IMR-90 (cell line): ENCODE results near the gene RSF1. TPM values are rescaled to one million over a fixed set of nuclear protein-coding genes. Genes with fewer than 3 reads are reported as not detected.

Experiments
- ATAC-seq: fragments of 200-7000 bp; cut with Tn5 transposase; 2 replicates; pipeline ENCODE4 v1.9.1; 2020; ENCODE audit warnings: low read depth, mild to moderate bottlenecking, moderate library complexity
- BruUV-seq: library from RNA; stranded (reverse); fragments of 400-500 nt; replicated peaks from 2 replicates; lab custom pipeline; 2021; lab: Mats Ljungman, UMichigan
- CTCF ChIA-PET: fragments of 300-600 bp; formaldehyde crosslinking; extraction: SDS; loops from one replicate; lab custom pipeline; 2021; ENCODE audit warnings: antibody characterized with exemption; lab: Yijun Ruan, JAX
- POLR2A ChIA-PET: fragments of 300-600 bp; sonication (Branson Sonifier 250); formaldehyde crosslinking; loops from one replicate; lab custom pipeline; 2022; ENCODE audit warnings: antibody characterized with exemption; ENCODE audit not compliant: unreplicated experiment; lab: Charles Lee
- DNase-seq: peaks from one replicate; pipeline ENCODE4 v3.0.0; 2013
- H2AFZ ChIP-seq: replicated peaks from 2 replicates; pipeline ENCODE3; 2013; ENCODE audit warnings: low read length, mild to moderate bottlenecking; ENCODE audit not compliant: poor library complexity
- H2AK5ac ChIP-seq: 2 replicates; pipeline ENCODE4 v1.6.1; 2013; ENCODE audit warnings: low read depth, low read length, inconsistent platforms
- H2AK9ac ChIP-seq: replicated peaks from 2 replicates; pipeline ENCODE3; 2013; ENCODE audit warnings: mild to moderate bottlenecking, low read depth, low read length, moderate library complexity; ENCODE audit not compliant: poor library complexity
- H2BK120ac ChIP-seq: 2 replicates; pipeline ENCODE4 v1.6.1; 2013; ENCODE audit warnings: low read depth, low read length, inconsistent platforms
- H2BK15ac ChIP-seq: 3 replicates; pipeline ENCODE4 v1.6.1; 2013; ENCODE audit warnings: low read depth, low read length, inconsistent platforms
- H2BK20ac ChIP-seq: 2 replicates; pipeline ENCODE4 v1.6.1; 2013; ENCODE audit warnings: low read depth, mild to moderate bottlenecking, inconsistent platforms, low read length, moderate library complexity
- H2BK5ac ChIP-seq: 2 replicates; pipeline ENCODE4 v1.6.1; 2013; ENCODE audit warnings: mild to moderate bottlenecking, low read depth, low read length, inconsistent platforms; ENCODE audit not compliant: poor library complexity, severe bottlenecking
- H3K14ac ChIP-seq: replicated peaks from 2 replicates; pipeline ENCODE4 v1.6.1; 2013; ENCODE audit warnings: low read depth, low read length, inconsistent platforms
- H3K18ac ChIP-seq: 2 replicates; pipeline ENCODE4 v1.6.1; 2013; ENCODE audit warnings: low read depth, low read length, control low read depth
- H3K23ac ChIP-seq: 2 replicates; pipeline ENCODE4 v1.6.1; 2013; ENCODE audit warnings: low read depth, low read length, inconsistent platforms
- H3K27ac ChIP-seq: 2 replicates; pipeline ENCODE4 v1.5.1; 2013; ENCODE audit warnings: mild to moderate bottlenecking, control low read depth, low read length; ENCODE audit not compliant: insufficient read depth
- H3K27me3 ChIP-seq: 2 replicates; pipeline ENCODE4 v1.6.1; 2013; ENCODE audit warnings: low read length; ENCODE audit not compliant: control insufficient read depth, insufficient read depth
- H3K36me3 ChIP-seq: 2 replicates; pipeline ENCODE4 v1.6.1; 2013; ENCODE audit warnings: low read length, mixed read lengths; ENCODE audit not compliant: control insufficient read depth, insufficient read depth
- H3K4ac ChIP-seq: 2 replicates; pipeline ENCODE4 v1.6.1; 2013; ENCODE audit warnings: low read depth, low read length, inconsistent platforms
- H3K4me1 ChIP-seq: 2 replicates; pipeline ENCODE4 v1.6.1; 2013; ENCODE audit warnings: low read length, mixed read lengths; ENCODE audit not compliant: control insufficient read depth, insufficient read depth
- H3K4me2 ChIP-seq: 2 replicates; pipeline ENCODE4 v1.6.1; 2013; ENCODE audit warnings: low read depth, mild to moderate bottlenecking, control low read depth, low read length, moderate library complexity
- H3K4me3 ChIP-seq: 2 replicates; pipeline ENCODE4 v1.5.1; 2013; ENCODE audit warnings: low read depth, mild to moderate bottlenecking, control low read depth, low read length, moderate library complexity; ENCODE audit not compliant: insufficient read depth
- H3K56ac ChIP-seq: 2 replicates; pipeline ENCODE4 v1.6.1; 2013; ENCODE audit warnings: low read length, inconsistent platforms; ENCODE audit not compliant: insufficient read depth; ENCODE audit errors: extremely low read depth
- H3K79me1 ChIP-seq, 2 experiments: 2 replicates each; pipeline ENCODE4 v1.6.1; 2013; ENCODE audit warnings: low read length in 2 of 2, inconsistent platforms in 1 of 2, low read depth in 1 of 2
- H3K9ac ChIP-seq: 2 replicates; pipeline ENCODE4 v1.6.1; 2013; ENCODE audit warnings: low read depth, low read length, control low read depth
- H3K9me1 ChIP-seq: 2 replicates; pipeline ENCODE4 v1.6.1; 2013; ENCODE audit warnings: low read length, inconsistent platforms; ENCODE audit not compliant: insufficient read depth
- H3K9me3 ChIP-seq: 2 replicates; pipeline ENCODE4 v1.6.1; 2013; ENCODE audit warnings: low read length; ENCODE audit not compliant: control insufficient read depth, insufficient read depth
- H4K20me1 ChIP-seq: 2 replicates; pipeline ENCODE4 v1.6.1; 2013; ENCODE audit warnings: low read length, inconsistent platforms; ENCODE audit not compliant: insufficient read depth
- H4K5ac ChIP-seq: 2 replicates; pipeline ENCODE4 v1.6.1; 2013; ENCODE audit warnings: mild to moderate bottlenecking, low read depth, low read length, control low read depth
- H4K8ac ChIP-seq, 2 experiments: 2 replicates each; pipeline ENCODE4 v1.6.1; 2013; ENCODE audit warnings: low read depth in 2 of 2, low read length in 2 of 2, control low read depth in 1 of 2, inconsistent platforms in 1 of 2
- H4K91ac ChIP-seq: 2 replicates; pipeline ENCODE4 v1.6.1; 2013; ENCODE audit warnings: low read depth, low read length, inconsistent platforms; ENCODE audit not compliant: insufficient read depth
- BHLHE40 ChIP-seq: fragments of 150-350 bp; IDR thresholded peaks from 2 replicates; pipeline ENCODE4 v1.6.1; 2016; ENCODE audit warnings: mild to moderate bottlenecking, low read depth, low read length
- MAFK ChIP-seq: IDR thresholded peaks from 2 replicates; pipeline ENCODE4 v1.6.1; 2012; ENCODE audit warnings: low read depth, low read length, improper control_type of control experiment
- MAZ ChIP-seq: IDR thresholded peaks from 2 replicates; pipeline ENCODE4 v1.6.1; 2012; ENCODE audit warnings: low read depth, mild to moderate bottlenecking, low read length, improper control_type of control experiment, moderate library complexity, borderline replicate concordance
- MXI1 ChIP-seq: IDR thresholded peaks from 2 replicates; pipeline ENCODE4 v1.6.1; 2012; ENCODE audit warnings: low read depth, mild to moderate bottlenecking, low read length, moderate library complexity, borderline replicate concordance
- POLR2A ChIP-seq: IDR thresholded peaks from 2 replicates; pipeline ENCODE4 v1.6.1; 2012; ENCODE audit warnings: mild to moderate bottlenecking, low read depth, low read length
- RFX5 ChIP-seq: IDR thresholded peaks from 2 replicates; pipeline ENCODE4 v1.8.0; 2012; ENCODE audit warnings: low read depth, mild to moderate bottlenecking, low read length, moderate library complexity
- SMC3 ChIP-seq: fragments of 150-350 bp; IDR thresholded peaks from 2 replicates; pipeline ENCODE4 v1.6.1; 2016; ENCODE audit warnings: low read depth, mild to moderate bottlenecking, antibody characterized with exemption, low read length, moderate library complexity
- WGBS, 2 experiments: methylation state at CpG; one replicate each; pipeline versions ENCODE4 v1.1.5 to v1.1.7; 2013; ENCODE audit warnings: missing lambda C conversion rate in 2 of 2; ENCODE audit not compliant: insufficient read length in 1 of 2; ENCODE audit errors: extremely low coverage in 2 of 2; 5-methylcytosine and 5-hydroxymethylcytosine counted together
- dilution Hi-C: fragments of 300-500 bp; cut with HindIII; formaldehyde crosslinking; loops from one replicate; pipeline ENCODE4 v1.14.3; 2018; ENCODE audit warnings: low sequenced_read_pairs; ENCODE audit not compliant: unreplicated experiment
- in situ Hi-C: fragments of 300-500 bp; cut with MboI; formaldehyde crosslinking; loops from 3 replicates; pipeline ENCODE4 v1.14.3; 2019; ENCODE audit warnings: low sequenced_read_pairs, inconsistent platforms, mixed read lengths
- intact Hi-C: fragments of 100-400 bp; cut with micrococcal nuclease; formaldehyde crosslinking; loops from 2 replicates; pipeline ENCODE4 v1.10.0; 2022
- polyA plus RNA-seq, 3 experiments: library from polyadenylated mRNA; depleted of rRNA; stranded (reverse); fragments of >200 nt; gene quantifications; 2 replicates each; pipeline ENCODE4 v1.2.3, GENCODE V29; 2012; ENCODE audit warnings: low replicate concordance in 1 of 3
- total RNA-seq: library from RNA; depleted of rRNA; stranded (reverse); fragments of >200 nt; gene quantifications from 2 replicates; pipeline ENCODE4 v1.2.3, GENCODE V29; 2012
- TF ChIP-seq, protein P1 (sequence below): fragments of 150-350 bp; IDR thresholded peaks from 2 replicates; pipeline ENCODE4 v1.6.1; 2016; ENCODE audit warnings: low read depth, mild to moderate bottlenecking, low read length, moderate library complexity, borderline replicate concordance
- TF ChIP-seq, protein P2 (sequence below): conservative IDR thresholded peaks from 2 replicates; pipeline ENCODE4 v1.5.1; 2012; ENCODE audit warnings: mild to moderate bottlenecking, low read depth, low read length, improper control_type of control experiment
- TF ChIP-seq, protein P3 (sequence below): fragments of 150-350 bp; IDR thresholded peaks from 2 replicates; pipeline ENCODE4 v1.6.1; 2017; ENCODE audit warnings: mild to moderate bottlenecking, antibody characterized with exemption, low read length, low read depth

The RSF1 gene
- total and polyA plus RNA-seq, 2 of the 4 experiments (the other 2 are of a cell fraction): 13.9 to 18.5 TPM

DNA sequence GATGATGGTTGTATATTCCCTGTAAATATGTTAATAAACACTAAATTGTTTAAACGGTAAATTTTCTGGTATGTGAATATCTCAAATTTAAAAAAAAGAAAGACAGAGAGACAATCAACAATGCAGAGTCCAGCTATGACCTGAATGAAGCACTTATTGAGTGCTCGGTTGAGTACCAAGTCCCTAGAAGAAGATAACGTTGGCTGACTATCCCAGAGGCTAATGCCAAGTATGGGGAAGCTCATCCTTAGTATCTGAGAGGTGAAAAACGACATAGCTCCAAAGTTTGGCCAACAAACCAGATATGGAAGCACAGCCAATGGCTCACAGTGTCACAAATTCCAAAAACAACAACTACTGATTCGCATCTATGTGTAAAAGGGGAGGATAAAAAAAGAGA, 71.3 kb downstream of the RSF1 start:
- ChIA-PET POLR2A (no interaction called here), CTCF (interaction anchor here (0.5 kb wide), 1 partner anchor 44 kb away, joined by 3 read pairs; no protein-coding TSS in a partner anchor)
- H3K9ac ChIP-seq: no peak overlapping the region
- peaks cover 11% of the 10 kb centered on the region for H3K4me1 ChIP-seq
- H3K9me3 ChIP-seq: no peaks in the 10 kb centered on the region
- no peak overlapping the region for H2AFZ ChIP-seq
- peaks cover 32% of the 10 kb centered on the region for H4K20me1 ChIP-seq
- H3K9me1 ChIP-seq: peaks cover 5% of the 10 kb centered on the region; the same call in 1 of the 2 replicates
- no peak overlapping the region for H3K4ac ChIP-seq
- BruUV-seq: no TSS peak
- no peak overlapping the region for H3K56ac ChIP-seq
- no peak for ATAC-seq
- no peak overlapping the region for H2AK9ac ChIP-seq
- no peak overlapping the region for H2BK15ac ChIP-seq
- H2BK5ac ChIP-seq: no peak overlapping the region
- dilution Hi-C loops (no loop called here), in situ Hi-C loops (no loop called here), intact Hi-C loops (loop anchor here (5.0 kb wide), 1 partner anchor 42 kb away; no protein-coding TSS in a partner anchor)
- no peak overlapping the region for H2BK120ac ChIP-seq
- no peak overlapping the region for H2AK5ac ChIP-seq
- H3K4me2 ChIP-seq: no peak overlapping the region
- peaks cover 43 to 60% of the 10 kb centered on the region in 2 experiments for H3K79me1 ChIP-seq
- H2BK20ac ChIP-seq: no peak overlapping the region
- H3K27ac ChIP-seq: no peak overlapping the region
- no CpG with 5 or more reads among the region's 5 CpGs for WGBS, 2 experiments
- no peak overlapping the region for H4K8ac ChIP-seq
- no peaks in the 10 kb centered on the region for H3K27me3 ChIP-seq
- H3K18ac ChIP-seq: no peak overlapping the region
- no peak overlapping the region for H4K91ac ChIP-seq
- TF ChIP-seq BHLHE40 (no peak), SMC3 (no peak), MXI1 (no peak), POLR2A (no peak), MAZ (no peak), RFX5 (no peak), MAFK (no peak)
- TF ChIP-seq, protein P1, sequence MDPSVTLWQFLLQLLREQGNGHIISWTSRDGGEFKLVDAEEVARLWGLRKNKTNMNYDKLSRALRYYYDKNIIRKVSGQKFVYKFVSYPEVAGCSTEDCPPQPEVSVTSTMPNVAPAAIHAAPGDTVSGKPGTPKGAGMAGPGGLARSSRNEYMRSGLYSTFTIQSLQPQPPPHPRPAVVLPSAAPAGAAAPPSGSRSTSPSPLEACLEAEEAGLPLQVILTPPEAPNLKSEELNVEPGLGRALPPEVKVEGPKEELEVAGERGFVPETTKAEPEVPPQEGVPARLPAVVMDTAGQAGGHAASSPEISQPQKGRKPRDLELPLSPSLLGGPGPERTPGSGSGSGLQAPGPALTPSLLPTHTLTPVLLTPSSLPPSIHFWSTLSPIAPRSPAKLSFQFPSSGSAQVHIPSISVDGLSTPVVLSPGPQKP: no peak
- TF ChIP-seq, protein P2, sequence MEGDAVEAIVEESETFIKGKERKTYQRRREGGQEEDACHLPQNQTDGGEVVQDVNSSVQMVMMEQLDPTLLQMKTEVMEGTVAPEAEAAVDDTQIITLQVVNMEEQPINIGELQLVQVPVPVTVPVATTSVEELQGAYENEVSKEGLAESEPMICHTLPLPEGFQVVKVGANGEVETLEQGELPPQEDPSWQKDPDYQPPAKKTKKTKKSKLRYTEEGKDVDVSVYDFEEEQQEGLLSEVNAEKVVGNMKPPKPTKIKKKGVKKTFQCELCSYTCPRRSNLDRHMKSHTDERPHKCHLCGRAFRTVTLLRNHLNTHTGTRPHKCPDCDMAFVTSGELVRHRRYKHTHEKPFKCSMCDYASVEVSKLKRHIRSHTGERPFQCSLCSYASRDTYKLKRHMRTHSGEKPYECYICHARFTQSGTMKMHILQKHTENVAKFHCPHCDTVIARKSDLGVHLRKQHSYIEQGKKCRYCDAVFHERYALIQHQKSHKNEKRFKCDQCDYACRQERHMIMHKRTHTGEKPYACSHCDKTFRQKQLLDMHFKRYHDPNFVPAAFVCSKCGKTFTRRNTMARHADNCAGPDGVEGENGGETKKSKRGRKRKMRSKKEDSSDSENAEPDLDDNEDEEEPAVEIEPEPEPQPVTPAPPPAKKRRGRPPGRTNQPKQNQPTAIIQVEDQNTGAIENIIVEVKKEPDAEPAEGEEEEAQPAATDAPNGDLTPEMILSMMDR: no peak
- TF ChIP-seq, protein P3, sequence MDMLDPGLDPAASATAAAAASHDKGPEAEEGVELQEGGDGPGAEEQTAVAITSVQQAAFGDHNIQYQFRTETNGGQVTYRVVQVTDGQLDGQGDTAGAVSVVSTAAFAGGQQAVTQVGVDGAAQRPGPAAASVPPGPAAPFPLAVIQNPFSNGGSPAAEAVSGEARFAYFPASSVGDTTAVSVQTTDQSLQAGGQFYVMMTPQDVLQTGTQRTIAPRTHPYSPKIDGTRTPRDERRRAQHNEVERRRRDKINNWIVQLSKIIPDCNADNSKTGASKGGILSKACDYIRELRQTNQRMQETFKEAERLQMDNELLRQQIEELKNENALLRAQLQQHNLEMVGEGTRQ: no peak
- H3K36me3 ChIP-seq: peaks cover 7% of the 10 kb centered on the region; the same call in 1 of the 2 replicates
- no peak for DNase-seq
- no peak overlapping the region for H4K5ac ChIP-seq
- no peak overlapping the region for H3K4me3 ChIP-seq
- no peak overlapping the region for H3K14ac ChIP-seq
- H3K23ac ChIP-seq: no peak overlapping the region
